Stimulated activated CD4-positive, alpha-beta T cell treated with anti-CD3 and anti-CD28 coated beads, Interleukin-1b, Interleukin-23, amount 100 ng/mL, for 48 hours (primary cell): Measurements from ENCODE around the gene PET117.
"Not testable (repeated sequence)": the region's sequence is repeated elsewhere in the genome, so short reads cannot be mapped to it uniquely, and the experiment has no call there.

Source experiments
- DNase-seq: peaks from one replicate; pipeline ENCODE4 v3.0.0-alpha.2; 2020

The PET117 gene

GRCh38 chr20:18137412-18138265 lies at the start of gene PET117, which contains the start of gene KAT14:
Gene PET117, plus strand, starts transcription at chr20:18137863. Its CDS starts 93 bp downstream, at chr20:18137956.
Gene KAT14, plus strand, starts transcription at chr20:18137863. Its CDS starts 4,798 bp downstream, at chr20:18142661.
- peak; percentile 88 for DNase-seq

GRCh38 chr20:18088298-18088697 lies 49.4 kb upstream of the PET117 start:
- not testable (repeated sequence) for DNase-seq

- not testable (repeated sequence) for DNase-seq
Observed at GRCh38 chr20:18088841-18089240, 48.8 kb upstream of the PET117 start.

GRCh38 chr20:18090044-18090443 lies 47.6 kb upstream of the PET117 start:
- no peak for DNase-seq

- no peak for DNase-seq
Observed at GRCh38 chr20:18090477-18090876, 47.2 kb upstream of the PET117 start.

- no peak for DNase-seq
Observed at GRCh38 chr20:18091623-18092022, 46.0 kb upstream of the PET117 start.

GRCh38 chr20:18092890-18093289 lies 44.8 kb upstream of the PET117 start:
- no peak for DNase-seq

GRCh38 chr20:18093388-18093787 lies 44.3 kb upstream of the PET117 start:
- DNase-seq = no peak

- no peak for DNase-seq
Observed at GRCh38 chr20:18094191-18094590, 43.5 kb upstream of the PET117 start.

- not testable (repeated sequence) for DNase-seq
Observed at GRCh38 chr20:18100569-18100968, 37.1 kb upstream of the PET117 start.

GRCh38 chr20:18101125-18101810 lies 36.4 kb upstream of the PET117 start:
- no peak for DNase-seq

GRCh38 chr20:18103497-18103896 lies 34.2 kb upstream of the PET117 start:
- DNase-seq = no peak

GRCh38 chr20:18108326-18108725 lies 29.3 kb upstream of the PET117 start:
- no peak for DNase-seq

GRCh38 chr20:18128574-18128973 lies 9.1 kb upstream of the PET117 start:
- DNase-seq = peak; percentile 11

GRCh38 chr20:18132663-18133062 lies 5.0 kb upstream of the PET117 start:
- no peak for DNase-seq

- DNase-seq = no peak
Observed at GRCh38 chr20:18133962-18134361, 3.7 kb upstream of the PET117 start.

- DNase-seq = no peak
Observed at GRCh38 chr20:18138266-18138582, 561 bp downstream of the PET117 start.

- no peak for DNase-seq
Observed at GRCh38 chr20:18138639-18139583, 1.2 kb downstream of the PET117 start.

- no peak for DNase-seq
Observed at GRCh38 chr20:18139832-18140231, 2.2 kb downstream of the PET117 start.

- DNase-seq = no peak
Observed at GRCh38 chr20:18144541-18145099, 7.0 kb downstream of the PET117 start.

- DNase-seq = no peak
Observed at GRCh38 chr20:18154342-18154741, 16.7 kb downstream of the PET117 start.

GRCh38 chr20:18156045-18156444 lies 18.4 kb downstream of the PET117 start:
- no peak for DNase-seq

GRCh38 chr20:18164356-18164755 lies 26.7 kb downstream of the PET117 start:
- DNase-seq = no peak
